ENCODE data around the gene MUS81. TPM values are rescaled to one million over a fixed set of nuclear protein-coding genes. Genes with fewer than 3 reads are reported as not detected.

The MUS81 gene
- total and polyA plus RNA-seq, 2 of the 13 experiments (the other 11 are each of a cell fraction or from before 2014, with no cell fraction given) = 25.6 to 30.2 TPM

DNA sequence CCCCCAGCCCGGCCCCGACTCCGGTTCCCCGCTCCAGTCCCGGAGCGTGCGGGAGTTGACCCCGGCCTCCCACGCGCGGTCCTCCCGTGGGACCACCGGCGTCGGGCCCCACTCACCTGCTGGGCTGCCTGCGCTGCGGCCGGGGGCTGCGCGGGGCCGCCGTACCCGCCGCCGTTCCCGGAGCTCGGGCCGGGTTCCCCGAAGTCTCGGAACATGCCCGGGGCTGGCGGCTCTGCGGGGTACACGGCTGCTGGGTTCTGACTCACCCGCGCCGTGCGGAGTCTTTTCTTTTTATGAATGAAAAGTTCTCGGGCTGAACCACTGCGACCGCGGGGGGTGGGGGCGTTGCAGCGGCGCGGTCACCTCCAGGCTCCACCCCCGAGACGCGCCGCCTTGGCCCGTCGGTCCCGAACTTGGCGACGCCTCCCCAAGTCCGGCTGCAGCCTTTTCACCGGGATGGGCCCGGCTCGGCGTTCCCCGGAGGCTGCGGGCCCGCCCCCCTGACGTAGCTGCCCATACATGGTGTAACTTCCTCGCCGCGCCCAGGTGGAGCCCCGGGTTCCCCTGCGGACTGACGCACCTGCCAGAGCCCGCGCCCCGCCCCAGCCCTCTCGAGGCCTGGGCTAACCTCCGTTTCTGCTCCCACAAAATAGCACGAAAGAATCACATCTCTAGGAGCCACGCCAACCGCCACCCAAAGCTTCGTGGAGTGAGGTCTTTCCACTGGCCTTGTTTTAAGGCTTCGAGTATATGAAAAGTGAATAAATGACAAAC, 40.1 kb downstream of the MUS81 start, which contains the start of gene FOSL1 (continued):
- TF ChIP-seq JDP2 (CRISPR knock-in tag; IDR thresholded peaks at IDR 0.05; ENCODE audit: borderline replicate concordance) (no peak), NFATC3 (CRISPR knock-in tag; IDR thresholded peaks at IDR 0.05) (0 out of 2 replicates have a peak, but pooled peaks have one; percentile 57), NFKB2 (CRISPR knock-in tag; IDR thresholded peaks at IDR 0.05; ENCODE audit: borderline replicate concordance) (no peak), ZSCAN12 (CRISPR knock-in tag; IDR thresholded peaks at IDR 0.05) (no peak), MTF1 (CRISPR knock-in tag; IDR thresholded peaks at IDR 0.05) (no peak), HOXA7 (CRISPR knock-in tag; IDR thresholded peaks at IDR 0.05) (no peak), ARNT (IDR thresholded peaks at IDR 0.05) (no peak), MED1 (CRISPR knock-in tag; IDR thresholded peaks at IDR 0.05) (peak; percentile 28; the same call in 1 of the 2 replicates), TOE1 (CRISPR knock-in tag; IDR thresholded peaks at IDR 0.05) (no peak), ATAD3A (CRISPR knock-in tag; IDR thresholded peaks at IDR 0.05) (no peak), BHLHE40 (IDR thresholded peaks at IDR 0.05; ENCODE audit: low read length) (peak; percentile 83), CBX2 (IDR thresholded peaks at IDR 0.05; ENCODE audit: low read depth, low read length) (no peak), CBX2 (CRISPR knock-in tag; IDR thresholded peaks at IDR 0.05; ENCODE audit: low read depth) (no peak), ZSCAN29 (CRISPR knock-in tag; conservative IDR thresholded peaks at IDR 0.05) (no peak), POLR2G (IDR thresholded peaks at IDR 0.05; ENCODE audit: low read depth, low read length) (peak; percentile 95)
- TF ChIP-seq, protein P1, sequence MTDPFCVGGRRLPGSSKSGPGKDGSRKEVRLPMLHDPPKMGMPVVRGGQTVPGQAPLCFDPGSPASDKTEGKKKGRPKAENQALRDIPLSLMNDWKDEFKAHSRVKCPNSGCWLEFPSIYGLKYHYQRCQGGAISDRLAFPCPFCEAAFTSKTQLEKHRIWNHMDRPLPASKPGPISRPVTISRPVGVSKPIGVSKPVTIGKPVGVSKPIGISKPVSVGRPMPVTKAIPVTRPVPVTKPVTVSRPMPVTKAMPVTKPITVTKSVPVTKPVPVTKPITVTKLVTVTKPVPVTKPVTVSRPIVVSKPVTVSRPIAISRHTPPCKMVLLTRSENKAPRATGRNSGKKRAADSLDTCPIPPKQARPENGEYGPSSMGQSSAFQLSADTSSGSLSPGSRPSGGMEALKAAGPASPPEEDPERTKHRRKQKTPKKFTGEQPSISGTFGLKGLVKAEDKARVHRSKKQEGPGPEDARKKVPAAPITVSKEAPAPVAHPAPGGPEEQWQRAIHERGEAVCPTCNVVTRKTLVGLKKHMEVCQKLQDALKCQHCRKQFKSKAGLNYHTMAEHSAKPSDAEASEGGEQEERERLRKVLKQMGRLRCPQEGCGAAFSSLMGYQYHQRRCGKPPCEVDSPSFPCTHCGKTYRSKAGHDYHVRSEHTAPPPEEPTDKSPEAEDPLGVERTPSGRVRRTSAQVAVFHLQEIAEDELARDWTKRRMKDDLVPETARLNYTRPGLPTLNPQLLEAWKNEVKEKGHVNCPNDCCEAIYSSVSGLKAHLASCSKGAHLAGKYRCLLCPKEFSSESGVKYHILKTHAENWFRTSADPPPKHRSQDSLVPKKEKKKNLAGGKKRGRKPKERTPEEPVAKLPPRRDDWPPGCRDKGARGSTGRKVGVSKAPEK (CRISPR knock-in tag; IDR thresholded peaks at IDR 0.05; ENCODE audit: borderline replicate concordance) = no peak
- TF ChIP-seq, protein P2, sequence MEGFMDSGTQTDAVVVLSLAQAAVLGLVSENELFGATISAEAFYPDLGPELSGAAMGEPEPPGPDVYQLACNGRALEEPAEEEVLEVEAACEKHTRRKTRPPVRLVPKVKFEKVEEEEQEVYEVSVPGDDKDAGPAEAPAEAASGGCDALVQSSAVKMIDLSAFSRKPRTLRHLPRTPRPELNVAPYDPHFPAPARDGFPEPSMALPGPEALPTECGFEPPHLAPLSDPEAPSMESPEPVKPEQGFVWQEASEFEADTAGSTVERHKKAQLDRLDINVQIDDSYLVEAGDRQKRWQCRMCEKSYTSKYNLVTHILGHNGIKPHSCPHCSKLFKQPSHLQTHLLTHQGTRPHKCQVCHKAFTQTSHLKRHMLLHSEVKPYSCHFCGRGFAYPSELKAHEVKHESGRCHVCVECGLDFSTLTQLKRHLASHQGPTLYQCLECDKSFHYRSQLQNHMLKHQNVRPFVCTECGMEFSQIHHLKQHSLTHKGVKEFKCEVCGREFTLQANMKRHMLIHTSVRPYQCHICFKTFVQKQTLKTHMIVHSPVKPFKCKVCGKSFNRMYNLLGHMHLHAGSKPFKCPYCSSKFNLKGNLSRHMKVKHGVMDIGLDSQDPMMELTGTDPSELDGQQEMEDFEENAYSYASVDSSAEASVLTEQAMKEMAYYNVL (CRISPR knock-in tag; IDR thresholded peaks at IDR 0.05; ENCODE audit: borderline replicate concordance) = no peak
- TF ChIP-seq, protein P3, sequence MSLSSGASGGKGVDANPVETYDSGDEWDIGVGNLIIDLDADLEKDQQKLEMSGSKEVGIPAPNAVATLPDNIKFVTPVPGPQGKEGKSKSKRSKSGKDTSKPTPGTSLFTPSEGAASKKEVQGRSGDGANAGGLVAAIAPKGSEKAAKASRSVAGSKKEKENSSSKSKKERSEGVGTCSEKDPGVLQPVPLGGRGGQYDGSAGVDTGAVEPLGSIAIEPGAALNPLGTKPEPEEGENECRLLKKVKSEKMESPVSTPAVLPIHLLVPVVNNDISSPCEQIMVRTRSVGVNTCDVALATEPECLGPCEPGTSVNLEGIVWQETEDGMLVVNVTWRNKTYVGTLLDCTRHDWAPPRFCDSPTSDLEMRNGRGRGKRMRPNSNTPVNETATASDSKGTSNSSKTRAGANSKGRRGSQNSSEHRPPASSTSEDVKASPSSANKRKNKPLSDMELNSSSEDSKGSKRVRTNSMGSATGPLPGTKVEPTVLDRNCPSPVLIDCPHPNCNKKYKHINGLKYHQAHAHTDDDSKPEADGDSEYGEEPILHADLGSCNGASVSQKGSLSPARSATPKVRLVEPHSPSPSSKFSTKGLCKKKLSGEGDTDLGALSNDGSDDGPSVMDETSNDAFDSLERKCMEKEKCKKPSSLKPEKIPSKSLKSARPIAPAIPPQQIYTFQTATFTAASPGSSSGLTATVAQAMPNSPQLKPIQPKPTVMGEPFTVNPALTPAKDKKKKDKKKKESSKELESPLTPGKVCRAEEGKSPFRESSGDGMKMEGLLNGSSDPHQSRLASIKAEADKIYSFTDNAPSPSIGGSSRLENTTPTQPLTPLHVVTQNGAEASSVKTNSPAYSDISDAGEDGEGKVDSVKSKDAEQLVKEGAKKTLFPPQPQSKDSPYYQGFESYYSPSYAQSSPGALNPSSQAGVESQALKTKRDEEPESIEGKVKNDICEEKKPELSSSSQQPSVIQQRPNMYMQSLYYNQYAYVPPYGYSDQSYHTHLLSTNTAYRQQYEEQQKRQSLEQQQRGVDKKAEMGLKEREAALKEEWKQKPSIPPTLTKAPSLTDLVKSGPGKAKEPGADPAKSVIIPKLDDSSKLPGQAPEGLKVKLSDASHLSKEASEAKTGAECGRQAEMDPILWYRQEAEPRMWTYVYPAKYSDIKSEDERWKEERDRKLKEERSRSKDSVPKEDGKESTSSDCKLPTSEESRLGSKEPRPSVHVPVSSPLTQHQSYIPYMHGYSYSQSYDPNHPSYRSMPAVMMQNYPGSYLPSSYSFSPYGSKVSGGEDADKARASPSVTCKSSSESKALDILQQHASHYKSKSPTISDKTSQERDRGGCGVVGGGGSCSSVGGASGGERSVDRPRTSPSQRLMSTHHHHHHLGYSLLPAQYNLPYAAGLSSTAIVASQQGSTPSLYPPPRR (CRISPR knock-in tag; IDR thresholded peaks at IDR 0.05; ENCODE audit: borderline replicate concordance) = no peak
- TF ChIP-seq, protein P4, sequence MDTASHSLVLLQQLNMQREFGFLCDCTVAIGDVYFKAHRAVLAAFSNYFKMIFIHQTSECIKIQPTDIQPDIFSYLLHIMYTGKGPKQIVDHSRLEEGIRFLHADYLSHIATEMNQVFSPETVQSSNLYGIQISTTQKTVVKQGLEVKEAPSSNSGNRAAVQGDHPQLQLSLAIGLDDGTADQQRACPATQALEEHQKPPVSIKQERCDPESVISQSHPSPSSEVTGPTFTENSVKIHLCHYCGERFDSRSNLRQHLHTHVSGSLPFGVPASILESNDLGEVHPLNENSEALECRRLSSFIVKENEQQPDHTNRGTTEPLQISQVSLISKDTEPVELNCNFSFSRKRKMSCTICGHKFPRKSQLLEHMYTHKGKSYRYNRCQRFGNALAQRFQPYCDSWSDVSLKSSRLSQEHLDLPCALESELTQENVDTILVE (CRISPR knock-in tag; IDR thresholded peaks at IDR 0.05) = no peak

Measured in HepG2 (cell line).